Measurements from ENCODE around the gene ATMIN.

Gene ATMIN

GRCh38 chr16:80993834-80994233 is 41.8 kb upstream of the ATMIN start:
- H3K4me1 ChIP-seq (ENCODE audit: control insufficient read depth in 5 of 5, insufficient read depth in 5 of 5, low read length in 5 of 5) = peaks cover 0 to 13% (median 9%) of the 10 kb centered on the region in 5 donors
- H3K36me3 ChIP-seq (ENCODE audit: control insufficient read depth in 5 of 5, insufficient read depth in 5 of 5, low read length in 5 of 5) = peaks cover 0 to 7% (median 6%) of the 10 kb centered on the region in 5 donors
- no peaks in the 10 kb centered on the region for H3K9me3 ChIP-seq (ENCODE audit: control insufficient read depth in 5 of 5, low read length in 5 of 5)
- no peaks in the 10 kb centered on the region for H3K27me3 ChIP-seq (ENCODE audit: control insufficient read depth in 5 of 5, insufficient read depth in 4 of 5, low read length in 5 of 5)
- H3K27ac ChIP-seq (ENCODE audit: low read depth, low read length) = no peak overlapping the region
- no peak overlapping the region for H3K4me3 ChIP-seq (ENCODE audit: low read depth in 1 of 5, low read length in 5 of 5)
- no peak overlapping the region for H3K9ac ChIP-seq (ENCODE audit: low read length in 5 of 5)

- H3K9me3 ChIP-seq (ENCODE audit: control insufficient read depth in 5 of 5, low read length in 5 of 5) = no peaks in the 10 kb centered on the region
- H3K4me1 ChIP-seq (ENCODE audit: control insufficient read depth in 5 of 5, insufficient read depth in 5 of 5, low read length in 5 of 5) = peaks cover 0 to 13% (median 9%) of the 10 kb centered on the region in 5 donors
- peaks cover 0 to 7% (median 6%) of the 10 kb centered on the region in 5 donors for H3K36me3 ChIP-seq (ENCODE audit: control insufficient read depth in 5 of 5, insufficient read depth in 5 of 5, low read length in 5 of 5)
- H3K27me3 ChIP-seq (ENCODE audit: control insufficient read depth in 5 of 5, insufficient read depth in 4 of 5, low read length in 5 of 5) = no peaks in the 10 kb centered on the region
- H3K27ac ChIP-seq (ENCODE audit: low read depth, low read length) = no peak overlapping the region
- no peak overlapping the region for H3K9ac ChIP-seq (ENCODE audit: low read length in 5 of 5)
- no peak overlapping the region for H3K4me3 ChIP-seq (ENCODE audit: low read depth in 1 of 5, low read length in 5 of 5)
Measured at GRCh38 chr16:80994451-80994850, 41.2 kb upstream of the ATMIN start.

GRCh38 chr16:80996688-80997138 is 38.9 kb upstream of the ATMIN start:
- no peaks in the 10 kb centered on the region for H3K27me3 ChIP-seq (ENCODE audit: control insufficient read depth in 5 of 5, insufficient read depth in 4 of 5, low read length in 5 of 5)
- H3K9ac ChIP-seq (ENCODE audit: low read length in 5 of 5) = peak overlapping the region in 2 of 5 donors; percentile 56 to 59
- H3K4me1 ChIP-seq (ENCODE audit: control insufficient read depth in 5 of 5, insufficient read depth in 5 of 5, low read length in 5 of 5) = peaks cover 0 to 13% (median 9%) of the 10 kb centered on the region in 5 donors
- no peaks in the 10 kb centered on the region for H3K9me3 ChIP-seq (ENCODE audit: control insufficient read depth in 5 of 5, low read length in 5 of 5)
- H3K36me3 ChIP-seq (ENCODE audit: control insufficient read depth in 5 of 5, insufficient read depth in 5 of 5, low read length in 5 of 5) = peaks cover 0 to 4% (median 0%) of the 10 kb centered on the region in 5 donors
- H3K27ac ChIP-seq (ENCODE audit: low read depth, low read length) = no peak overlapping the region
- peak overlapping the region; percentile 20 to 59 (median 36) for H3K4me3 ChIP-seq (ENCODE audit: low read depth in 1 of 5, low read length in 5 of 5)

GRCh38 chr16:80997139-80997798 is 38.4 kb upstream of the ATMIN start:
- peak overlapping the region; percentile 20 to 59 (median 36) for H3K4me3 ChIP-seq (ENCODE audit: low read depth in 1 of 5, low read length in 5 of 5)
- no peaks in the 10 kb centered on the region for H3K27me3 ChIP-seq (ENCODE audit: control insufficient read depth in 5 of 5, insufficient read depth in 4 of 5, low read length in 5 of 5)
- no peak overlapping the region for H3K27ac ChIP-seq (ENCODE audit: low read depth, low read length)
- peaks cover 0 to 3% (median 0%) of the 10 kb centered on the region in 5 donors for H3K36me3 ChIP-seq (ENCODE audit: control insufficient read depth in 5 of 5, insufficient read depth in 5 of 5, low read length in 5 of 5)
- no peaks in the 10 kb centered on the region for H3K9me3 ChIP-seq (ENCODE audit: control insufficient read depth in 5 of 5, low read length in 5 of 5)
- H3K4me1 ChIP-seq (ENCODE audit: control insufficient read depth in 5 of 5, insufficient read depth in 5 of 5, low read length in 5 of 5) = peaks cover 0 to 13% (median 9%) of the 10 kb centered on the region in 5 donors
- peak overlapping the region in 4 of 5 donors; percentile 3 to 59 (median 48) for H3K9ac ChIP-seq (ENCODE audit: low read length in 5 of 5)

- peak overlapping the region in 1 of 5 donors; percentile 15 for H3K9ac ChIP-seq (ENCODE audit: low read length in 5 of 5)
- H3K4me1 ChIP-seq (ENCODE audit: control insufficient read depth in 5 of 5, insufficient read depth in 5 of 5, low read length in 5 of 5) = peaks cover 0 to 13% (median 9%) of the 10 kb centered on the region in 5 donors
- no peaks in the 10 kb centered on the region for H3K27me3 ChIP-seq (ENCODE audit: control insufficient read depth in 5 of 5, insufficient read depth in 4 of 5, low read length in 5 of 5)
- no peaks in the 10 kb centered on the region for H3K9me3 ChIP-seq (ENCODE audit: control insufficient read depth in 5 of 5, low read length in 5 of 5)
- no peak overlapping the region for H3K27ac ChIP-seq (ENCODE audit: low read depth, low read length)
- H3K4me3 ChIP-seq (ENCODE audit: low read depth in 1 of 5, low read length in 5 of 5) = no peak overlapping the region
- H3K36me3 ChIP-seq (ENCODE audit: control insufficient read depth in 5 of 5, insufficient read depth in 5 of 5, low read length in 5 of 5) = peaks cover 0 to 3% (median 0%) of the 10 kb centered on the region in 5 donors
Measured at GRCh38 chr16:80997964-80998620, 37.5 kb upstream of the ATMIN start.

- Histone ChIP-seq H3K27ac (ENCODE audit: low read depth, low read length) (no peak overlapping the region), H3K9ac (ENCODE audit: low read length in 5 of 5) (no peak overlapping the region), H3K4me3 (ENCODE audit: low read depth in 1 of 5, low read length in 5 of 5) (no peak overlapping the region), H3K9me3 (ENCODE audit: control insufficient read depth in 5 of 5, low read length in 5 of 5) (no peaks in the 10 kb centered on the region), H3K4me1 (ENCODE audit: control insufficient read depth in 5 of 5, insufficient read depth in 5 of 5, low read length in 5 of 5) (peaks cover 0 to 33% (median 29%) of the 10 kb centered on the region in 5 donors), H3K36me3 (ENCODE audit: control insufficient read depth in 5 of 5, insufficient read depth in 5 of 5, low read length in 5 of 5) (no peaks in the 10 kb centered on the region), H3K27me3 (ENCODE audit: control insufficient read depth in 5 of 5, insufficient read depth in 4 of 5, low read length in 5 of 5) (no peaks in the 10 kb centered on the region)
Measured at GRCh38 chr16:81000873-81001272, 34.8 kb upstream of the ATMIN start.

GRCh38 chr16:81001330-81001729 is 34.3 kb upstream of the ATMIN start:
- H3K27ac ChIP-seq (ENCODE audit: low read depth, low read length) = no peak overlapping the region
- H3K36me3 ChIP-seq (ENCODE audit: control insufficient read depth in 5 of 5, insufficient read depth in 5 of 5, low read length in 5 of 5) = no peaks in the 10 kb centered on the region
- H3K4me1 ChIP-seq (ENCODE audit: control insufficient read depth in 5 of 5, insufficient read depth in 5 of 5, low read length in 5 of 5) = peaks cover 0 to 38% (median 33%) of the 10 kb centered on the region in 5 donors
- H3K4me3 ChIP-seq (ENCODE audit: low read depth in 1 of 5, low read length in 5 of 5) = no peak overlapping the region
- H3K9me3 ChIP-seq (ENCODE audit: control insufficient read depth in 5 of 5, low read length in 5 of 5) = no peaks in the 10 kb centered on the region
- no peaks in the 10 kb centered on the region for H3K27me3 ChIP-seq (ENCODE audit: control insufficient read depth in 5 of 5, insufficient read depth in 4 of 5, low read length in 5 of 5)
- no peak overlapping the region for H3K9ac ChIP-seq (ENCODE audit: low read length in 5 of 5)

GRCh38 chr16:81003064-81003463 is 32.6 kb upstream of the ATMIN start:
- Histone ChIP-seq H3K4me1 (ENCODE audit: control insufficient read depth in 5 of 5, insufficient read depth in 5 of 5, low read length in 5 of 5) (peaks cover 3 to 37% (median 27%) of the 10 kb centered on the region in 5 donors), H3K27ac (ENCODE audit: low read depth, low read length) (no peak overlapping the region), H3K4me3 (ENCODE audit: low read depth in 1 of 5, low read length in 5 of 5) (no peak overlapping the region), H3K9me3 (ENCODE audit: control insufficient read depth in 5 of 5, low read length in 5 of 5) (no peaks in the 10 kb centered on the region), H3K36me3 (ENCODE audit: control insufficient read depth in 5 of 5, insufficient read depth in 5 of 5, low read length in 5 of 5) (no peaks in the 10 kb centered on the region), H3K9ac (ENCODE audit: low read length in 5 of 5) (no peak overlapping the region), H3K27me3 (ENCODE audit: control insufficient read depth in 5 of 5, insufficient read depth in 4 of 5, low read length in 5 of 5) (no peaks in the 10 kb centered on the region)

- peaks cover 3 to 40% (median 29%) of the 10 kb centered on the region in 5 donors for H3K4me1 ChIP-seq (ENCODE audit: control insufficient read depth in 5 of 5, insufficient read depth in 5 of 5, low read length in 5 of 5)
- H3K9me3 ChIP-seq (ENCODE audit: control insufficient read depth in 5 of 5, low read length in 5 of 5) = no peaks in the 10 kb centered on the region
- H3K27ac ChIP-seq (ENCODE audit: low read depth, low read length) = no peak overlapping the region
- H3K4me3 ChIP-seq (ENCODE audit: low read depth in 1 of 5, low read length in 5 of 5) = peak overlapping the region in 4 of 5 donors; percentile 39 to 50 (median 44)
- H3K36me3 ChIP-seq (ENCODE audit: control insufficient read depth in 5 of 5, insufficient read depth in 5 of 5, low read length in 5 of 5) = no peaks in the 10 kb centered on the region
- H3K27me3 ChIP-seq (ENCODE audit: control insufficient read depth in 5 of 5, insufficient read depth in 4 of 5, low read length in 5 of 5) = no peaks in the 10 kb centered on the region
- peak overlapping the region in 4 of 5 donors; percentile 35 to 66 (median 50) for H3K9ac ChIP-seq (ENCODE audit: low read length in 5 of 5)
Measured at GRCh38 chr16:81003610-81004460, 31.8 kb upstream of the ATMIN start.
